ENCODE measurements around the gene CCNY. TPM values are rescaled to one million over a fixed set of nuclear protein-coding genes. Genes with fewer than 3 reads are reported as not detected.

CCNY gene
- total RNA-seq, 1 donor from 2014 or later: 73.9 TPM

DNA sequence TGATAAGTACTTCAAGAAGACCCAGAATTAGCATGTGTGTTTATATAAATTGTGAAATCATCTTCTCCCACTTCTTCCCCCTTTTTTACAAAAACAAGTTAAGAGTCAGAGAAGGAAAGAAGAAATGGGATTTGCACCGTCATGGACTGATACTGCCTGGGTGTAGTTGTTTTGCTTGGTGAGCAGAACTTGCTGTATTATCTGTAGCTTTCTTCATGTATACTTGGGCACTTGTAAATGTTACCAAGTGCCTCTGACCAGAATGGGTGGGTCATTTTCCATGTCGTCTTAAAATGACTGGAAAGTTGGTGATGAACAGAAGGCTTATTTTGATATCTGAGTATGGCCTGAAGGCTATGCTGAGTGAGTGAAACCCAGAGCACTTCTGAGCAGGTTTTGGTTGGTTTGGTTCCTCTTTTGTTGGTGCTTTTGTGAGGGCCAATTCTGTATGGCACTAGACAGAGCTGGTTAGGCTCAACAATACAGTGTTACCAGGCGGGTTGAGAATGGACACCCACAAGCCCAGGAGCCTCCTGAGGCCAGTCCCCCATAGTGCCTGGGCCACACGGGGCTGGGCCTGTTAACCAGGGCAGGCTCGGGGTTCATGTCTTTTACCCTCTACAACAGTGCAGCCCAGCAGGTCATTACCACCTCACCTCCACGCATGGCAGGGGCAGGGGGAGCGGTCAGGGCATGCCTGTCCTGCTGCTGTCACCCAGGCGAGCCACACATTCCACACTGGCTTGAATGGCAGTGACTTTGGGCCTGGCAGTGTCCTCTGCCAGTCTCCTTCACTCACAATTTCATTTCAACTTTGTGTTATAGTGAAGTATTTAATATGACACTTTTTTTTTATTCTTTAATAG is 115.1 kb downstream of the CCNY start:
- DNase-seq (ENCODE audit: low spot score): no peak

DNA sequence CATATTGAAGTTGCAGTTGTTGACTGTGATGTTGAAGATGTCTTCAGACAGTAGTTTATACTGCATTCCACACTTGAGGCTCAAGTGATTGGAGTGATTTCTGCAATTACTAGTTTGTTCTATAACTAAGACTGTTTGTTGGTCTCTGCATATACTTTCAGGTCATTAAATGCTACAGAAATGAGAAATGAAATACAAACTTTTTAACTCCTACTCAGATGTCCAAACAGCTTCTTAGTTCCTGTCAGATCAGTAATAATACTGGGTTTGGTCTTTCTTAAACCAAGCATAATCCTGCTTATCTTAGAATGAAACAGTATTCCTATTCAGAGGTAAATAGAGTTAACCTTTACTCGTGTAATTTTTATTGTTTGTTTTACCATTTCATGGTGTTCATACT is 115.9 kb downstream of the CCNY start:
- DNase-seq (ENCODE audit: low spot score): no peak

DNA sequence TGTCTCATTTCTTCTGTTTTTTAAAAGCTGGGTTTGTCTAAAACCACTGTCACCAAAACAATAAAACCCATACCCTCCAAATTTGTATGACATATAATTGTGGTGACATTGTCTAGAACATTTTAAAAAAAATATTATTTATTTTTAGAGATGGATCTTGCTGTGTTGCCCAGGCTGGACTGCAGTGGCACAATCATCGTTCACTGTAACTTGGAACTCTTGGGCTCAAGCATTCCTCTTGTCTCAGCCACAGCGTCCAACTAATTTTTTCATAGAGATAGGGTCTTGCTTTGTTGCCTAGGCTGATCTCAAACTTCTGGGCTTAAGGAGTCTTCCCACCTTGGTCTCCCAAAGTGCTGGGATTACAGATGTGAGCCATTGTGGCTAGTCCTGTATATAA is 116.5 kb downstream of the CCNY start:
- DNase-seq (ENCODE audit: low spot score): no peak

DNA sequence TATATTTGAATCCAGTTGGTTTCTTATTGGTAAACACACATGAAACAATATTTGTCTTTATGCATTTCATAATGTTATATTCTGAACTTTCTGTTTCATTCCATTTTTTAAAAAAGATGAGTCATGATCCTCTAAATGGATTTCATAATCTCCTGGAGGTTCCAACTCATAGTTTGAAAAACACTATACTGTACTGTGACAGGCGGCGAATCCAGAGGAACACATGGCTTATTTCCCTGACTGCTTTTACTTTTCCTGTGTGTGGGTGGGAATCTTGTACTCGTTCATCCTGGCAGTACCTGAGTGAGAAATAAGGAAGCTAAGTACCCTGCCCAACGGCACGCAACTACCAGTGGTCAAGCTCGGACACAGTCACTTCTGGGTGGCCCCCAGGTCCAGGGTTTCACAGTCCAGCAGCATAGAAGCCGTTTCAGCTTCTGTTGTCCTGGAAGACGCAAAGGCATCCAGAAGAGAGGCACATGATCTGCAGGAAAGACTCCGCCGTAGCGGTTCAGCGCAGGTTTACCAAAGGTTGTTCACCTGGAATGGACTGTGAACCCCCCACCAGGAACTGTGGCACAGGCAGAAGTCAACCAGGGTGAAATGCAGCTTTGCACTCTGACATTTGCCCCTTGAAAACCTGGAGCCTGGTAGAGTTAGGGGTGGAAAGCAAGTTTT is 117.7 kb downstream of the CCNY start:
- no peak for DNase-seq (ENCODE audit: low spot score)

DNA sequence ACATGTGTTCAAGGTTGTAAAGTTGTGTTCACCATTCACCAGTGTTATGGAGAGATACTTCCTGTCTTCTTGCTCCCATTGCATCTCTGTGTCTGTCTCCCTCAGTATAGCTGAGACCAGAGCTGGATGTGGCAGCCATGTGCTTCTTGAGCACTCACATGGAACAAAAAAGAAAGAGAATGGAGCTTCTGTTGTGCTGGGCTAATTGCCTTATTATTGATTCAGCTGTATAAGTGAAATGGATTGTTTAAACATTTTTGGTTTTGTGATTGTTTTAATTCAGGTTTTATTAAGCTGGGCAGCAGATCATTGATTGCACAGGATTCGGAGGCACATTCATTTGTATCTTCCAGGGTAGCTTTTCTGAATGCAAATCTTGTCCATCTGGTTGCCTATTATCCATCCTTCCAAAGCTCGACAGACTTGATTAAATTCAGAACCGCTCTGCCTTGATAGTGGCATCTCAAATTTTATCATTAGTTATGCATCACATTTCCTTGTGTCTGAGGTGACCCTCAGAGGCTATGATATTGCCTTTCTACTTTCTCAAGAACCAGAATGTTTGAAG is 119.9 kb downstream of the CCNY start:
- DNase-seq (ENCODE audit: low spot score): no peak

DNA sequence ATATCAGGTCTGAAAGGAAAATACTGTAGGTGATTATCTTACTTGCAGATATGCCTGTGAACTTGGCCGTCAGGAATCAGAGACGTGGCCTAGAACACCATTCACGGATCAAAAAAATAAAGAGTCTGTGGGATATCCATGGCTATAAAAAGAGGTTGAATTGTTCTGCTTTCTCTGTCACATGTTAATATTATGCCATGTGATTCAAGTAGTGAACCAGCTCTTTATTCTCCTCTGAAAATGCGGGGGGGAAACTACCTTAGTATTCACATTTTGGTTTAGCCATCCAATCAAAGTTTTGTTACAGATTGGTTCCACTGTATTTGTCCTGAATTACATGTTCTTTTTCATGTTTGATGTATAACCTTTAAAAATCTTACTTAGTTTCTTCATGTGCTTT is 120.5 kb downstream of the CCNY start:
- DNase-seq (ENCODE audit: low spot score): no peak

DNA sequence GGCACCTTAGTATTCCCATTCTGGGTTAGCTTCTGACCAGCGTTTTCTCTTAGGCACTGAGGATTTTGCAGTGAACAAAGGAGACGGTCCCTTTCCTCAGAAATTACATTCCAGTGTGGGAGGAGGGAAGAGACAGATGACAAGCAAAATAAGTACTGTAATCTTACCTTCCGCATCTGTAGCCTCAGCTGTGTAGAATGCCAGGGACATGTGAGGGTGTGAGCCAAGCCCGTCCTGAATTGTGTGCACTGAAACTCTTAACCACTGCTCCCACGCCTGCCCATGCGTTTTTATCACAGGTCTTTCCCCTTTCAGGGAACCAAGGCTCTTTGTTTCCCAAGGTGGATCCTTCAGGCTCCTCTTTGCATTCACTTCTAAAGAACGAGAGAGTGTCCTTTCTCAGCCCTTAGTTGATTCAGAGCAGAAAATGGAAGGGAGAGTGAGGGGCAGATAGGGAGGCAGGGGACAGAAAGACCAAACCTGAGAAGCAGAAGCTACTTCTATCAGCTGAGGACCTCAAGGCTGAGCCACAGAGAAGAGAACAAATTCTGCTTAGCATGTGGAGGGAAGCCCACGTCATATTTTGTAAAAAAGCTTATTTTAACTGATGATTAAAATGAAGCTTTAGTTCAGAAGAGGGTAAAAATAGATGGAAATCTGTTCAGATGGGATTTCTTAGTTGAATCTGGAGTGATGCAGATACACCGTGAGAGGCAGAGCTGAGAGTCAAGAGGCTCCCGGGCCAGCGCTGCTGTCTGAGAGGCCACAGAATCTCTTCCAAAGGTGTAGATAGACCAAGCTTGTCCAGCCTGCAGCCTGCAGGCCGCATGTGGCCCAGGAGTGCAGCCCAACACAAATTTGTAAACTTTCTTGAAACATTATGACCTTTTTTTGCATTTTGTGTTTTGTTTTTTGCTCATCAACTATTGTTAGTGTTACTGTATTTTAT is 122.5 kb downstream of the CCNY start:
- no peak for DNase-seq (ENCODE audit: low spot score)

DNA sequence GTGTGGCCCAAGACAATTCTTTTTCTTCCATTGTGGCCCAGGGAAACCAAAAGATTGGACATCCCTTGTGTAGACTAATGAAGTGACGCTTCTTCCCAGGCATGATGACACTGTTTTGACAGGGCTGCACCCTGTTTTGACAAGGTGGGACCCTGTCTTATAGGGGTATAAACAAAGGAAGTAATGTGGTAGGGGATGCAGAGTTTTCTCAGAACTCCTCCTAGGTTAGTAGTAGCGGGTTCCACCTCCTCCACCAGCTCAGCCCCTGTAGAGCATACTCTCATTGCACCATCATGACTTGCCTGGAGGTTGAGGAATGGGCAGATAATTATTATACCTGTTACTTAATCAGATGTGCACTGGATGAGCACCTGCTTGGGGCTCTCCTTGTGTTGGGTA is 123.1 kb downstream of the CCNY start:
- DNase-seq (ENCODE audit: low spot score): no peak

DNA sequence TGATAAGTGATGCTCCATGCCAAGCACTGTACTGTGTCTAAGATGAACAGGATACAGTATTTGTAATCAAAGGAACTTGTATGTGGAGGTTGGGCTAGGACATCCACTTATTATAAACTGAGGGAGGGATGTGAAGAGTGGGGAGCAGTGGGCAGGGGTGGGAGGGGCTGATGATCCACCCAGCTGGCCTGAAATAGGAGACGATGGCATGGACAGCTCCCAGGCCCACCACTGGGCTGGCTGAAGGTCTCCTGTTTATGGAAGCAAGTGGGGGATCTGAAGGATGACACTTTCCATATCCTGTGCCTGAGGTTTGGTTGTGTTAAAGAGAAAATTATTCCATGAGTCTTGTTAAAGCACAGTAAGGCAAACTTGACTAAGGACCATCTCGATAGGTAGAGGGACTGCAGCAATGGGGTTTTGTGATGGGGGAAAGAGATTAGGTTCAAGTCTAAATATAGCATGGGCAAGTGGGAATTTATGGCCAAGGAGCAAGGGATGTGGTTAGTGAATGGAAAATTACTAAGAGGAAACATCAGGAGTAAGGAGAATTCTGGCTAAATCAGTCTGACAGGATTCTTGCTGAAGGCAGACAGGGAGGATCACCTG is 124.6 kb downstream of the CCNY start:
- no peak for DNase-seq (ENCODE audit: low spot score)

DNA sequence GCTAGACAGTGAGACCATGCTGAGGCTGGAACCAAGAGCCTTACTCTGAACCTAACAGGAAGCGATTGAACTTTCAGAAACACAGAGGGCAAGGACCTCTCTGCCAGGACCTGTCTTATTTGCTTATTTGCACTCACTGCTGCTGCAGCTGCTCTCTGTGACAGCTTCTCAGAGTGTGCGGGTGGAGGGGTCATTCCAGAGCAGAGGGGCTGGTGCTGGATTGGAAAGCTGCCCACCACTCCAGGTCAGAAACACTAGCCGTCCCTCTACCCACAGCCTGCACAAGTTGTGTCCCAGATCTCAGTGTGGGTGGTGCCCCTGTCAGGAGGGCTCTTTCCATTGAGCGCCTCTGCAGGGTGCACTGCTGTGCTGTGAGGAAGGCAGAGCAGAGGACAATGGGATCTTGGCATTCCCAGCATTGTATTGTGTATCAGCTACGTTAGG is 126.2 kb downstream of the CCNY start:
- no peak for DNase-seq (ENCODE audit: low spot score)

DNA sequence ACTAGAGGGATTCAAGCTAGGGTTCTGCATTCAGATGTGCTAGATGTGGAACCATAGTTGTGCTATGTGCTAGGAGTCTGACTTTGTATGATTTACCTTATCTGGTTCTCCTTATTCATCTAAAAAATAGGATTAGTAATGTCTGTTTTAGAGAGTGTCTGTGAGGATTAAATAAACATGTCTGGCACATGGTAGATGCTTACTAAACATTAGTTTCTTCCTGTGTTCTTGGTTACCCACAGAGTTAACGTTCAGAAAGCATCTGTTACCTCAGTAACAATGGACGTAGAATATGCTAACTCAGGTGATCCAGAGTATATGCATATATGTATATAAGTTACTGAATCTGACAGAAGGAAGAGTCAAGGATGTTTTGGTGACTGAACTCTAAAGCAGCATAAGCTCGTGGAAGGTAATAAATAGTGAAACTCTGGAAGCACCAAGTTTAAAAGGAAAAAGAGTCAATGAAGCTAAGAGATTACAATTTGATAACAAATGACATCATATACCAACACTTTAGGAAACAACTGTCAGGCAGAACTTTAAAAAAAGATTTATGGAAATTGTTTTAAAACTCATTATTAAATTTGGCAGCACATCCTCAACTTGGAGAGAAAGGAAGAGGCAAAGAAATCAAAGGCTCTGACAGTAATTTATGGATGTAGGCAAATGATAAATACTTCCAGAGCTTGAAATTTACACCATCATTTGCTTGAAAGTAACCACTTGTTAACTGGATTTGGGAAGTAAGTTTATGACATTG is 127.0 kb downstream of the CCNY start:
- DNase-seq (ENCODE audit: low spot score): no peak

DNA sequence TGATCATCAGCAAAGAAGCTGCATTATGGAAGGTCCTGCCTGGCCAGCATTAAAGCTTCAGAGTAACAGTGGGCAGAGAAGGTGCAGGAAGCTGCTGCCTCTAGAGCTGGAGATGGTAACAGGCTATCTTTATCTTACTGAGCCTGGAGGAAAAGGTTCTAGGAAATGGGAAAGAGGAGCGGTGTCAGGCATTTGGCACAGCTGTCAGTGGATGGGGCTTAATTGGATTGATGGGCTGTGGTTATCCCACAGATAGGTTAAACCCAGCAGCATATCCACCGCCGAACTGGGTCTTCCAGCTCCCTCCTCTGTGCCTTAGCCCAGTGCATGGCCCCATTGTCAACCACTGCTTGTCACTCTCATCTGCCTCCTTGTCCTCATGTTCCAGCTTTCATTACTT is 127.6 kb downstream of the CCNY start:
- DNase-seq (ENCODE audit: low spot score): no peak

DNA sequence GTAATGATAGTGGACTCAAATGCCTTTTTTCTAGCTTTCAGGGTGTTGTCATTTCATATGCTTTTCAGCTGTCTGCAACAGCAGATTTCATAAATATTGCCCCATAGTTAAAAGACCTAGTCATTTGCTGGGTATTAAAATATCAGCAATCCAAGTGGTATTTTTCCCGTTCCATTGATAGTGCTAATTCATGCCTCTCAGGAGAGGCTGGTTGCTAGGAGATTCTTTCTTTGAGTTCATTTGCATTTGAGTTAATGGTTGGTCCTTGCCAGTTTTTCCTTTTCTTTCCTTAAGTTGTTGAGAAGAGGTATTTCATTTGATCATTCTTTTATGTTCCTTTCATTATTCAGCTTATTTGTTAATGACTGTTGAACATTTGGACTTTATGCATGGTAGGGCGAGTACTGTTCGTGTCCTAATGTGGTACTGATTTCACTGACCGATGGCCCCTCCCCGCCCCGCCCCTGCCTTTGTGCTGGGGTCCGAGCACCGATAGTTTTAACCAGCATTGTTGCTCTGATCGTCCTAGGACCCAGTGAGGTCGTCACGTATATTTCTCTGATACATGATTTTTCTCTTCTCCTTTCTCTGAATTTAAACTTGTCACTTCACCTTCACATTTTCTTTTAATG is 128.6 kb downstream of the CCNY start:
- DNase-seq (ENCODE audit: low spot score): no peak

DNA sequence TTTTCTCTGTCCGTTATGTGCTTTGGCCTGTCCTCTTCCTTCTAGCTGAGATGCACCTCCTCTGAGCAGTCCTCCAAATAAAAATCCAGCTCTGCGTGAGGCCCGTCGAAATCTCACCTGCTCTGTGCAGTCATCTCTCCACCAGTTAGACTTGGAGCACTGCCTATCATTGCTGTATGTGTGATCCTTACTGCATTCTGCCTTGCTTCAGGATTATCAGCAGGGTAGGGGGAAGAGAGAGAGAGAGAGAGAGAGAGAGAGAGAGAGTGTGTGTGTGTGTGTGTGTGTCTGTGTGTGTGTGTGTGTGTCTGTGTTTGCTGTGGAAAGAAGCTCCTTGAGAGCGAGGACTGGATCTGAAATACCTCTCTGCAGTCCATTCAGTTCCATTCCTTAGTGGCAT is 129.4 kb downstream of the CCNY start:
- DNase-seq (ENCODE audit: low spot score): no peak

DNA sequence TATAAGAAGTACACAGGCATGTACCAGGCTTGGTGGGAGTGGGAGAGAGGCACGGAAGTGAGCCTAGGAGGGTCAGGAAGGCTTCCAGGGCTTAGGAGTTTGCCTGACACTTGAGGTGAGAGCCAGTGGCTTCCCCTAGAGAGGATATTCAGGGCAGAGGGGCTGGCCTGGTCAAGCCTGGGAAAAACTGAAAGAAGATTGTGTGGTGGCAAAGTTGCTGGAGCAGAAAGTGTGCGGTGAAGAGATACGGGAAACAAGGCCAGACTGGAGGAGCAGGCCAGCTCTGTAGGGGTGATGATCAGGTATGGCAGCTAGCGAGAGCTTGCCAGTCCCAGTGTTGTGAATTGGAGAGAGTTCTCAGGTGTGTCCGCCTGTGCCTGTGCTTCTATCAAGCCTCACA is 129.9 kb downstream of the CCNY start:
- DNase-seq (ENCODE audit: low spot score): no peak

DNA sequence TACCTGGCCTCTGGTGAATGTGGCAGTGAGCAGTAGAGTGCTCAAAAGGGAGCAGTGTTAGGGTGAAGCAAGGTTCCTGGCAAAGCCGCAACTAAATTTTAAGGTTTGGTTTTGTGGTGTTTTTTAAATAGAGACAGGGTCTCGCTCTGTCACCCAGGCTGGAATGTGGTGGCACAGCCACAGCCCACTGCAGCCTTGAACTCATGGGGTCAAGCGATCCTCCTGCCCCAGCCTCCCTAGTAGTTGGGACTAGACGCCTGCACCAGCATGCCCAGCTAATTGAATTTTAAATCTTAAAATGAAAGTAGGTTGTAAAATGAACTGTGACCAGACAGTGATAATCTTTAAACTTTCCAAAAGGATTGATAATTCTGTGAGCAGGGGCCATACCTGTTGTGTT is 130.4 kb downstream of the CCNY start:
- no peak for DNase-seq (ENCODE audit: low spot score)

DNA sequence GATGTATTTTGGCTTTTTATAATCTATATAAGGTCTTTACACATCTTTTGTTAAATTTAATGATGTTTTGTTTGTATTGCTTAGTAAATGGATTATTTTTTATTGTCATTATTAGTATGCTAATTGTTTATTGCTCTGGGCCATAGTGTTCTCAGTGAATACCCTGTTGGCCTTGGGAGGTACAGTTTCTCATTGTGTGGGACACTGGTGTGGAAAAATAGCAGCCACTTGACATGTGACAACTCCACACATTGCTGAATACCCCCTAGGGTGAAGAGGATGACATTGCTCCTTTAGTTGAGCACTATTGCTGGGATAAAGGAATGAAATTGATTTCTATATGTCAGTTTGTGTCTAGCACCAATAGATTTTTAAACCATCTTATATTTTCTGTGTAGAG is 130.9 kb downstream of the CCNY start:
- DNase-seq (ENCODE audit: low spot score): no peak

DNA sequence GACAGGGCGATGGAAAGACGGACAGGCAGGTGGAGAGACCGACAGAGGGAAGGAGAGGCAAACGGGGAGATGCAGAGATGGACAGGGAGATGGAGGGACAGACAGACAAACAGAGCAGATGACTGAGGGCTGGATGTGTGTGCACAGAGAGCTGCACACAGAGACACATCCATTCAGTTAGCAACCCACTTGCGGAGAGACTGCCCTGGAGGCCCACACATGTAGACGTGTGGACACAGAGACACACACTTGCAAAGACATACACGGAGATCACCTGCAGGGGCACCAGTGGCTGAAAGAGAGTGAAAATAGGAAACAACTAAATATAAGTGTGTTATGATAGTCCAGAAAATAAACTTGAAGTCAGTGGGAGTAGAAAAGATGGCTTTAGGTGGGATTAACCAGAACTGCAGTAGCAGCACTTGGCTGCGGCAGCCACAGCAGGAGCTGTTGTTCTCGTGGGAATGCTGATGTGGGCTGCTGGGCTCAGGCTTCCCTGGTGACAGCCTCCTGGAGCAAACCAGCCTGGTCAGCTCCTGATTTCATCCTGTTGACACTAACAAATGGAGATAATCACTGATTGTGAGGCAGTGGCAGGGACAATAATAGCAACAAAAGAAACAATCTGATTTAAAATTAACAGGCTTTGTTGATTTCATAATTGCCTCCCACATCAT is 134.1 kb downstream of the CCNY start:
- DNase-seq (ENCODE audit: low spot score): no peak

DNA sequence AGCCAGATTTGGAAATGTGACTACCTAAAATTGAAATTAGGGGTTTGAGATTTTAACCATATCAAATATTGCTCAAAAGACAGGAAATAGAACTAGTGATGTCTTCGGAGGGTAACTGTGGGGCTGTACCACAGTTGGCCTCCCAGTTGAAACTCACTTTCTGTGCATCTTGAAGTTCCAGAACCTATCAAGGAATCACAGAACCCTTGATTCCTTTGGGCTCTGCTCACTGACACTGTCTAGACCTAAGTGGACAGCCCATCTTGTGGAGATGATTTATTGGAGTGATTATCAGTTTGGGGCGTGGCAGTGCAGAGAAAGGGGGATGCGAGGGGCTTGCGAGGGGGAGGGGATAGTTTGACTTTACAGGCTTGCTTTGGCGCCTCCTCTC is 134.6 kb downstream of the CCNY start:
- DNase-seq (ENCODE audit: low spot score): no peak
